Panc1 (cell line): ENCODE results near the gene LGALS14.

ENCODE experiments used
- CTCF ChIP-seq: fragments of 450-650 bp; IDR thresholded peaks from 2 replicates; pipeline ENCODE4 v1.5.1; 2017; ENCODE audit warnings: mild to moderate bottlenecking
- TCF7L2 ChIP-seq: IDR thresholded peaks from 2 replicates; pipeline ENCODE4 v1.6.1; 2011; ENCODE audit warnings: mild to moderate bottlenecking, low read depth, low read length, inconsistent platforms
- TF ChIP-seq, protein P1 (sequence below), 2 experiments: IDR thresholded peaks; 2 replicates each; pipeline ENCODE4 v1.6.1; 2011 to 2012; ENCODE audit warnings: low read depth in 2 of 2, control low read depth in 1 of 2, low read length in 1 of 2, mild to moderate bottlenecking in 1 of 2, moderate library complexity in 1 of 2; ENCODE audit not compliant: insufficient read depth in 1 of 2

GRCh38 chr19:39701291-39701690 is 3.0 kb upstream of the LGALS14 start:
- TF ChIP-seq CTCF (no peak), TCF7L2 (no peak)
- TF ChIP-seq, protein P1, sequence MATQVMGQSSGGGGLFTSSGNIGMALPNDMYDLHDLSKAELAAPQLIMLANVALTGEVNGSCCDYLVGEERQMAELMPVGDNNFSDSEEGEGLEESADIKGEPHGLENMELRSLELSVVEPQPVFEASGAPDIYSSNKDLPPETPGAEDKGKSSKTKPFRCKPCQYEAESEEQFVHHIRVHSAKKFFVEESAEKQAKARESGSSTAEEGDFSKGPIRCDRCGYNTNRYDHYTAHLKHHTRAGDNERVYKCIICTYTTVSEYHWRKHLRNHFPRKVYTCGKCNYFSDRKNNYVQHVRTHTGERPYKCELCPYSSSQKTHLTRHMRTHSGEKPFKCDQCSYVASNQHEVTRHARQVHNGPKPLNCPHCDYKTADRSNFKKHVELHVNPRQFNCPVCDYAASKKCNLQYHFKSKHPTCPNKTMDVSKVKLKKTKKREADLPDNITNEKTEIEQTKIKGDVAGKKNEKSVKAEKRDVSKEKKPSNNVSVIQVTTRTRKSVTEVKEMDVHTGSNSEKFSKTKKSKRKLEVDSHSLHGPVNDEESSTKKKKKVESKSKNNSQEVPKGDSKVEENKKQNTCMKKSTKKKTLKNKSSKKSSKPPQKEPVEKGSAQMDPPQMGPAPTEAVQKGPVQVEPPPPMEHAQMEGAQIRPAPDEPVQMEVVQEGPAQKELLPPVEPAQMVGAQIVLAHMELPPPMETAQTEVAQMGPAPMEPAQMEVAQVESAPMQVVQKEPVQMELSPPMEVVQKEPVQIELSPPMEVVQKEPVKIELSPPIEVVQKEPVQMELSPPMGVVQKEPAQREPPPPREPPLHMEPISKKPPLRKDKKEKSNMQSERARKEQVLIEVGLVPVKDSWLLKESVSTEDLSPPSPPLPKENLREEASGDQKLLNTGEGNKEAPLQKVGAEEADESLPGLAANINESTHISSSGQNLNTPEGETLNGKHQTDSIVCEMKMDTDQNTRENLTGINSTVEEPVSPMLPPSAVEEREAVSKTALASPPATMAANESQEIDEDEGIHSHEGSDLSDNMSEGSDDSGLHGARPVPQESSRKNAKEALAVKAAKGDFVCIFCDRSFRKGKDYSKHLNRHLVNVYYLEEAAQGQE (IDR thresholded peaks at IDR 0.05; ENCODE audit: insufficient read depth in 1 of 2, low read depth in 2 of 2, low read length in 1 of 2), result no peak
